PC-3 (cell line): ENCODE results near the gene DLX5.

Source experiments
- EZH2 ChIP-seq: fragments of 300-600 bp; sonication (generic); IDR thresholded peaks from one replicate; pipeline ENCODE4 v1.6.1; 2017; ENCODE audit warnings: antibody characterized with exemption, mild to moderate bottlenecking, low read length; ENCODE audit not compliant: unreplicated experiment
- EZH2phosphoT487 ChIP-seq: fragments of 300-600 bp; sonication (generic); IDR thresholded peaks from 2 replicates; pipeline ENCODE4 v1.6.1; 2018; ENCODE audit warnings: mild to moderate bottlenecking, antibody characterized with exemption, low read length, borderline replicate concordance
- TF ChIP-seq, protein P1 (sequence below): fragments of 300-600 bp; sonication (generic); conservative IDR thresholded peaks from 2 replicates; pipeline ENCODE4 v1.5.1; 2017; ENCODE audit warnings: antibody characterized with exemption, low read depth, mild to moderate bottlenecking, low read length

DNA sequence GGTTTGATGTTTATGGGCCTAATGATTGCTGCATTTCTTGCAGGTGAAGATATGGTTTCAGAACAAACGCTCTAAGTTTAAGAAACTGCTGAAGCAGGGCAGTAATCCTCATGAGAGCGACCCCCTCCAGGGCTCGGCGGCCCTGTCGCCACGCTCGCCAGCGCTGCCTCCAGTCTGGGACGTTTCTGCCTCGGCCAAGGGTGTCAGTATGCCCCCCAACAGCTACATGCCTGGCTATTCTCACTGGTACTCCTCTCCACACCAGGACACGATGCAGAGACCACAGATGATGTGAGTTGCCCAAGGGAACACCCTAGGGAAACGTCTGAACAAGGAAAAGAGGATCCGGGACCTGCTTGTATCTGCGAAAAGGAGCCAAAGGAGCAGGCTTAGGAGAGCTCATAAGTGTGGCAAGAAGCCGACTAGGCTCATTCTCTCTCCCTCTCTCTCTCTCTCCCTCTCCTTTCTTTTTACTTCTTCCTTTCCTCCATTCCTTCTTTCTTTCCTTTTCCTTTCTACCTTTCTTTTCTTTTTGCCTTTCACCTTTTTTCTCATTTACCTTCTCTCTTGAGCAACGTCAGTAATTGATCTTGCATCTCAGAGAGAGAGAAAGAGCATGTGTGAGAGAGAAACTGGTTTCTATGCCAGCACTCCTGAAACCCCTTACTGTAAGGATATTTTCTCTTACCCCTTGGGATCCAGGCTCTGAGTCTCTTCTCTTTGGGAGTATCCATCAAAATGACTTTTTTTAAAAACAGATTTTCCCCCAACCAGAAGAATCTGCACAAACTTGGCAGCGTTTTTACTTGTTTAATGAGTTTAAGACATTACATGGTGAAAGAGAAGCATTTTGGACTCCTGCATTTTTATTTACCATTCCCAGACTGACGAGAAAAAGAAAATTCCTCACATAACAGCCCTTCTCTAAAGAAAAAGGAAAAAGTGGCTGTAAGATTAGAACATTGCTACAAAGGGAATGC, 14.6 kb downstream of the DLX5 start:
- TF ChIP-seq, protein P1, sequence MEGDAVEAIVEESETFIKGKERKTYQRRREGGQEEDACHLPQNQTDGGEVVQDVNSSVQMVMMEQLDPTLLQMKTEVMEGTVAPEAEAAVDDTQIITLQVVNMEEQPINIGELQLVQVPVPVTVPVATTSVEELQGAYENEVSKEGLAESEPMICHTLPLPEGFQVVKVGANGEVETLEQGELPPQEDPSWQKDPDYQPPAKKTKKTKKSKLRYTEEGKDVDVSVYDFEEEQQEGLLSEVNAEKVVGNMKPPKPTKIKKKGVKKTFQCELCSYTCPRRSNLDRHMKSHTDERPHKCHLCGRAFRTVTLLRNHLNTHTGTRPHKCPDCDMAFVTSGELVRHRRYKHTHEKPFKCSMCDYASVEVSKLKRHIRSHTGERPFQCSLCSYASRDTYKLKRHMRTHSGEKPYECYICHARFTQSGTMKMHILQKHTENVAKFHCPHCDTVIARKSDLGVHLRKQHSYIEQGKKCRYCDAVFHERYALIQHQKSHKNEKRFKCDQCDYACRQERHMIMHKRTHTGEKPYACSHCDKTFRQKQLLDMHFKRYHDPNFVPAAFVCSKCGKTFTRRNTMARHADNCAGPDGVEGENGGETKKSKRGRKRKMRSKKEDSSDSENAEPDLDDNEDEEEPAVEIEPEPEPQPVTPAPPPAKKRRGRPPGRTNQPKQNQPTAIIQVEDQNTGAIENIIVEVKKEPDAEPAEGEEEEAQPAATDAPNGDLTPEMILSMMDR: no peak
- TF ChIP-seq EZH2 (no peak), EZH2phosphoT487 (no peak)
